K562 (cell line): ENCODE data around the gene STUM.

Source experiments
- ARID3A ChIP-seq: IDR thresholded peaks from 2 replicates; pipeline ENCODE4 v1.6.1; 2012; ENCODE audit warnings: low read depth, low read length, improper control_type of control experiment, borderline replicate concordance
- CREB1 ChIP-seq, 2 experiments: sonication (generic) in 1 of 2; formaldehyde crosslinking in 1 of 2; IDR thresholded peaks; 2 replicates each; pipeline versions ENCODE4 v1.6.1 to v1.8.0; 2012 to 2022; ENCODE audit warnings: inconsistent platforms in 1 of 2, mild to moderate bottlenecking in 1 of 2, missing genetic modification reagents in 1 of 2, moderate library complexity in 1 of 2
- CREM ChIP-seq: IDR thresholded peaks from 2 replicates; pipeline ENCODE4 v1.6.1; 2014; ENCODE audit warnings: antibody characterized with exemption, low read depth
- CTCF ChIP-seq, 3 experiments: IDR thresholded peaks in 2 of 3; conservative IDR thresholded peaks in 1 of 3; 2 replicates each; pipeline ENCODE4 v1.5.1; 2011 to 2012; ENCODE audit warnings: low read length in 3 of 3, mild to moderate bottlenecking in 3 of 3, control low read depth in 2 of 3, improper control_type of control experiment in 1 of 3, inconsistent platforms in 1 of 3, low read depth in 1 of 3, mixed read lengths in 1 of 3, moderate library complexity in 1 of 3; ENCODE audit not compliant: insufficient read depth in 2 of 3
- E2F3 ChIP-seq: fragments of 250-450 bp; sonication (Bioruptor Pico); IDR thresholded peaks from 2 replicates; pipeline ENCODE4 v1.4.0; 2020; ENCODE audit warnings: mild to moderate bottlenecking
- KDM1A ChIP-seq, 2 experiments: fragments of 450-650 bp; IDR thresholded peaks; 2 replicates each; pipeline ENCODE4 v1.6.1; 2016; ENCODE audit warnings: mild to moderate bottlenecking in 2 of 2
- PYGO2 ChIP-seq: fragments of 450-650 bp; IDR thresholded peaks from 2 replicates; pipeline ENCODE4 v1.6.1; 2016; ENCODE audit warnings: mild to moderate bottlenecking, missing genetic modification characterization, moderate library complexity, missing compliant biosample characterization
- SIX5 ChIP-seq, 2 experiments: IDR thresholded peaks; 2 replicates each; pipeline ENCODE4 v1.6.1; 2011; ENCODE audit warnings: low read length in 2 of 2, borderline replicate concordance in 1 of 2, low read depth in 1 of 2, mild to moderate bottlenecking in 1 of 2, moderate library complexity in 1 of 2; ENCODE audit not compliant: insufficient read depth in 1 of 2
- USF1 ChIP-seq: sonication (generic); formaldehyde crosslinking; IDR thresholded peaks from 2 replicates; pipeline ENCODE4 v1.9.0; 2022; ENCODE audit warnings: mild to moderate bottlenecking, missing genetic modification reagents
- YY1 ChIP-seq, 3 experiments: IDR thresholded peaks; 2 replicates each; pipeline ENCODE4 v1.6.1; 2011; ENCODE audit warnings: low read length in 2 of 3, mild to moderate bottlenecking in 2 of 3, moderate library complexity in 2 of 3, borderline replicate concordance in 1 of 3, control low read depth in 1 of 3, low read depth in 1 of 3; ENCODE audit not compliant: insufficient read depth in 3 of 3, insufficient replicate concordance in 2 of 3, control insufficient read depth in 1 of 3, insufficient read length in 1 of 3; ENCODE audit errors: extremely low read depth in 1 of 3
- ZBTB2 ChIP-seq: fragments of 450-650 bp; IDR thresholded peaks from 2 replicates; pipeline ENCODE4 v1.6.1; 2016; ENCODE audit warnings: antibody characterized with exemption
- ZNF175 ChIP-seq: fragments of 200-800 bp; sonication (Bioruptor generic); IDR thresholded peaks from 2 replicates; pipeline ENCODE4 v1.6.1; 2016; ENCODE audit warnings: low read depth, mild to moderate bottlenecking, missing genetic modification characterization, missing compliant biosample characterization

GRCh38 chr1:226534645-226535044 is 13.9 kb upstream of the STUM start:
- TF ChIP-seq ARID3A (no peak), YY1 (IDR thresholded peaks at IDR 0.05; ENCODE audit: borderline replicate concordance in 1 of 3, control insufficient read depth in 1 of 3, extremely low read depth in 1 of 3, insufficient read depth in 3 of 3, insufficient read length in 1 of 3, insufficient replicate concordance in 2 of 3, low read depth in 1 of 3, low read length in 2 of 3) (no peak), ZBTB2 (no peak), CREB1 (IDR thresholded peaks at IDR 0.05) (no peak), CREB1 (CRISPR knock-in tag; IDR thresholded peaks at IDR 0.05) (no peak), SIX5 (IDR thresholded peaks at IDR 0.05; ENCODE audit: borderline replicate concordance in 1 of 2, insufficient read depth in 1 of 2, low read depth in 1 of 2, low read length in 2 of 2) (no peak), E2F3 (CRISPR knock-in tag) (no peak), CTCF (IDR thresholded peaks at IDR 0.05 in 2 of 3, conservative IDR thresholded peaks at IDR 0.05 in 1 of 3; ENCODE audit: insufficient read depth in 2 of 3, low read depth in 1 of 3, low read length in 3 of 3) (no peak), ZNF175 (CRISPR knock-in tag) (no peak), USF1 (CRISPR knock-in tag) (no peak), PYGO2 (tag) (no peak), KDM1A (IDR thresholded peaks at IDR 0.05) (no peak), CREM (no peak)
